GM06990 (cell line): Measurements from ENCODE around the gene F2RL3.

ENCODE experiments used
- DNase-seq: peaks from one replicate; pipeline ENCODE4 v3.0.0-alpha.2; 2011; ENCODE audit not compliant: insufficient read length; ENCODE audit errors: extremely low read depth
- H3K27me3 ChIP-seq: replicated peaks from 2 replicates; pipeline ENCODE4 v1.6.0; 2011; ENCODE audit warnings: low read length; ENCODE audit not compliant: control insufficient read depth, insufficient read depth
- H3K36me3 ChIP-seq: 2 replicates; pipeline ENCODE4 v1.5.1; 2011; ENCODE audit warnings: low read length; ENCODE audit not compliant: control insufficient read depth, insufficient read depth
- H3K4me3 ChIP-seq: replicated peaks from 2 replicates; pipeline ENCODE4 v1.5.1; 2011; ENCODE audit warnings: low read depth, mild to moderate bottlenecking, control low read depth, low read length
- CTCF ChIP-seq: IDR thresholded peaks from 2 replicates; pipeline ENCODE4 v1.5.1; 2011; ENCODE audit warnings: low read length, control low read depth, mild to moderate bottlenecking, inconsistent platforms; ENCODE audit not compliant: insufficient read depth, poor library complexity, severe bottlenecking

The F2RL3 gene

GRCh38 chr19:16861011-16861410 is 27.8 kb upstream of the F2RL3 start:
- peaks cover 8% of the 10 kb centered on the region for H3K36me3 ChIP-seq

DNA sequence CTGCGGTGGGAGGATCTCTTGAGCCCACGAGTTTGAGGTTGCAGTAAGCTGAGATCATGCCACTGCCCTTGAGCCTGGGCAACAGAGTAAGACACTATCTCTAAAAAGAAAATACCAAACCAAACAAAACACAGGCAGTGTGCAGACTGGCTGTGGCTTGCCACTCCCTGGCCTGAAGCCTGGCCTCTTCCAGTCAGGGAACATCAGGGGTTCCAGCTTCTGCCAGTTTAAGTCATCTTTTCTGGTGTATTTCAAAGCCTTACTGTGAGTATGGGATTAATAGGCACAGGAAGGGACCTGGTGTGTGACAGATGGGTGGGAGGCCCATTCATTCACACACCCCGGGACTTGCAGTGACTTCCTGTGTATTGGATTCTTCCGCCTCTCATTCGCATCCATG is 27.0 kb upstream of the F2RL3 start:
- DNase-seq: no peak
- TF ChIP-seq CTCF: no peak
- Histone ChIP-seq H3K36me3 (peaks cover 12% of the 10 kb centered on the region), H3K27me3 (no peaks in the 10 kb centered on the region), H3K4me3 (no peak overlapping the region)

More at GRCh38 chr19:16861011-16861410, 27.8 kb upstream of the F2RL3 start:
- no peak for DNase-seq
- Histone ChIP-seq H3K4me3 (no peak overlapping the region), H3K27me3 (no peaks in the 10 kb centered on the region)
- TF ChIP-seq CTCF: no peak

- no peak for TF ChIP-seq CTCF
- no peak overlapping the region for H3K4me3 ChIP-seq
- DNase-seq: no peak
- no peaks in the 10 kb centered on the region for H3K27me3 ChIP-seq
- peaks cover 20% of the 10 kb centered on the region for H3K36me3 ChIP-seq
Measured at GRCh38 chr19:16862826-16863415, 25.9 kb upstream of the F2RL3 start.

DNA sequence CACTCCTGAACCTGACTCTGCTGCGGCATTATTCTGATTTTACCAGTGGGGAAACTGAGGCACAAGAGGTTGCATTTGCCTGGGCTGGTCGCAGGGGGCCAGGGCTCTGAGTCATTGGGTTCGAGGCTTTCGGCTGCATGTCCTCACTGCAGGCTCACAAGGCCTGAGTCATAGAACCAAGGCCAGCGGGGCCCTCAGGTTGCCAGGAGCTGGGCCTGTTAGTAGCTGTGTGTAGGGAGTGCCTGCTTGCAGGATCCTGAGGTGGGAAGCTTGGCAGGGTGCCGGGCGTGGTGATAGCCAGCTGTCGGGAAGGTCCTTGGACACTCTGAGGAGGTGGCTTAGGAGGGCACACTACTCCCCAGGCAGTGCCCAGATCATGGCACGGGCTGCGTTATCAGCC is 21.6 kb upstream of the F2RL3 start:
- no peaks in the 10 kb centered on the region for H3K27me3 ChIP-seq
- DNase-seq: no peak
- peaks cover 37% of the 10 kb centered on the region for H3K36me3 ChIP-seq
- no peak for TF ChIP-seq CTCF
- H3K4me3 ChIP-seq: no peak overlapping the region

DNA sequence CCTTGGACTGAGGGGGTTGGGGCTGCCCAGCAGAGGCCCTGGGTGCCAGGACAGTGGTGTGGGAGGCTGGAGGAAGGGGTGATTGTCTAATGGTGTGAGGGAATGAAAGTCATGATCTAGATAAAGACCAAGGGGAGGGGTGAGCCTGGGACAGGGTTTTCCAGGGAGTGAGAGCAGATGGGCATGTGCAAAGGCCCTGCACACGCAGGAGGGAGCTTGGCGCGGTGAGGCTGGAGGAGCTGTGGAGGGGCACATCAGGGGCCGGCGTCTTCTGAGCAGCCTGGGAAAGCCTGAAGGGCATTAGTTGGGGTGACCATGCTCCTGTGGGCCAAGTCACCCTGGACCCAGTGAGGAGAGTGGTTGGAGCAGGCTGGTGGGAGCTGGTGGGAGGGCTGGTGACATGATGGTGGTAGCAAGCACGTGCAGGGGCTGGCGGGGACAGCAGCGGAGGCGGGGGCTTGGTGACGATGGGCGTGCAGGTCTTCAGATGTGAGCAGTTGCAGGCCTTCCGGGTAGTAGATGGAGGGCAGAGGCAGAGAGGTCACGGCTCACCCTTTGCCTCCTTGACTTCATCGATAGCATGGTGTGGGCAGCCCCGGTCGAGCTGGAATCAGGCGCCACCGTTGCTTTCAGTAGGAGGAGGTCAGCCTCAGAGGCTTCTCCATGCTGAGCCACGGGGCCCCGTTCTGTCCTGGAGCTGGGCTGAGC is 20.2 kb upstream of the F2RL3 start:
- no peak for TF ChIP-seq CTCF
- no peak for DNase-seq
- no peak overlapping the region for H3K4me3 ChIP-seq
- H3K27me3 ChIP-seq: no peaks in the 10 kb centered on the region
- peaks cover 41% of the 10 kb centered on the region for H3K36me3 ChIP-seq
